HCT116 (cell line): ENCODE data around the gene TOPAZ1. TPM values are rescaled to one million over a fixed set of nuclear protein-coding genes. Genes with fewer than 3 reads are reported as not detected.

Source experiments
- ATAC-seq: fragments of 200-7000 bp; cut with Tn5 transposase; 2 replicates; pipeline ENCODE4 v1.9.1; 2020; ENCODE audit warnings: mild to moderate bottlenecking, moderate library complexity
- BruUV-seq: library from RNA; stranded (reverse); fragments of 400-500 nt; replicated peaks from 2 replicates; lab custom pipeline; 2021; lab: Mats Ljungman, UMichigan
- CTCF ChIA-PET: fragments of 300-600 bp; sonication (Branson Sonifier 250); formaldehyde crosslinking; loops from one replicate; lab custom pipeline; 2021; ENCODE audit warnings: antibody characterized with exemption; lab: Charles Lee
- POLR2A ChIA-PET: fragments of 300-600, 350-600 bp; sonication (Branson Sonifier 250); formaldehyde crosslinking; loops from one replicate; lab custom pipeline; 2021; ENCODE audit warnings: antibody characterized with exemption; lab: Charles Lee
- RAD21 ChIA-PET, 2 experiments: fragments of 300-600 bp; sonication (Branson Sonifier 250); formaldehyde crosslinking; loops; one replicate each; lab custom pipeline; 2023; ENCODE audit warnings: low total read pairs in 2 of 2; ENCODE audit not compliant: uncharacterized antibody in 2 of 2, unreplicated experiment in 2 of 2, low non-redundant PET in 1 of 2; lab: Charles Lee
- DNase-seq: peaks from one replicate; pipeline ENCODE4 v3.0.0-alpha.2; 2010; ENCODE audit warnings: low read depth, low spot score
- H2AFZ ChIP-seq: fragments of 200-600 bp; shearing (Covaris generic), sonication (generic); 2 replicates; pipeline ENCODE4 v1.6.1; 2017; ENCODE audit warnings: low read depth, mixed run types, mixed read lengths, antibody characterized with exemption, low read length; ENCODE audit not compliant: poor library complexity, severe bottlenecking
- H3K27ac ChIP-seq: 2 replicates; pipeline ENCODE4 v1.5.1; 2012; ENCODE audit warnings: low read depth, low read length
- H3K27me3 ChIP-seq: fragments of 200-600 bp; sonication (generic); 2 replicates; pipeline ENCODE4 v1.6.1; 2016; ENCODE audit warnings: mixed run types, low read length, mixed read lengths; ENCODE audit not compliant: insufficient read depth
- H3K36me3 ChIP-seq, 2 experiments: fragments of 200-500 bp in 1 of 2; fragments of 200-600 bp in 1 of 2; sonication (Bioruptor generic) in 1 of 2; sonication (generic) in 1 of 2; 2 replicates each; pipeline versions ENCODE4 v1.5.1 to v1.6.1; 2014 to 2016; ENCODE audit warnings: low read length in 2 of 2, inconsistent platforms in 1 of 2, mixed read lengths in 1 of 2, mixed run types in 1 of 2; ENCODE audit not compliant: insufficient read depth in 2 of 2, control insufficient read depth in 1 of 2
- H3K4me1 ChIP-seq, 2 experiments: fragments of 200-600 bp in 1 of 2; sonication (generic) in 1 of 2; 2 replicates each; pipeline versions ENCODE4 v1.5.1 to v1.6.1; 2012 to 2017; ENCODE audit warnings: low read length in 2 of 2, inconsistent platforms in 1 of 2, mild to moderate bottlenecking in 1 of 2, mixed read lengths in 1 of 2, mixed run types in 1 of 2, moderate library complexity in 1 of 2; ENCODE audit not compliant: insufficient read depth in 2 of 2, control insufficient read depth in 1 of 2
- H3K4me2 ChIP-seq: fragments of 200-600 bp; sonication (generic); 2 replicates; pipeline ENCODE4 v1.6.1; 2017; ENCODE audit warnings: mixed run types, low read length, mixed read lengths
- H3K4me3 ChIP-seq, 2 experiments: fragments of 200-600 bp in 1 of 2; sonication (generic) in 1 of 2; replicated peaks in 1 of 2; 2 replicates each; pipeline ENCODE4 v1.5.1; 2011 to 2016; ENCODE audit warnings: low read length in 2 of 2, control low read depth in 1 of 2, low read depth in 1 of 2, mild to moderate bottlenecking in 1 of 2, mixed read lengths in 1 of 2, mixed run types in 1 of 2
- H3K79me2 ChIP-seq: fragments of 200-600 bp; sonication (generic); 2 replicates; pipeline ENCODE4 v1.6.1; 2017; ENCODE audit warnings: mild to moderate bottlenecking, mixed run types, low read length, moderate library complexity, mixed read lengths; ENCODE audit not compliant: insufficient read depth
- H3K9ac ChIP-seq: fragments of 200-600 bp; sonication (generic); 2 replicates; pipeline ENCODE4 v1.6.1; 2016; ENCODE audit warnings: low read length, mixed read lengths
- H3K9me2 ChIP-seq: fragments of 200-600 bp; sonication (generic), shearing (Covaris generic); 2 replicates; pipeline ENCODE4 v1.6.1; 2017; ENCODE audit warnings: mixed run types, mild to moderate bottlenecking, moderate library complexity; ENCODE audit not compliant: insufficient read depth
- H3K9me3 ChIP-seq, 2 experiments: fragments of 200-500 bp in 1 of 2; fragments of 200-600 bp in 1 of 2; sonication (Bioruptor generic) in 1 of 2; sonication (generic) in 1 of 2; 2 replicates each; pipeline ENCODE4 v1.6.1; 2014 to 2017; ENCODE audit warnings: low read length in 2 of 2, mixed read lengths in 2 of 2, inconsistent platforms in 1 of 2, low read depth in 1 of 2, mild to moderate bottlenecking in 1 of 2, mixed run types in 1 of 2, moderate library complexity in 1 of 2; ENCODE audit not compliant: control insufficient read depth in 1 of 2, insufficient read depth in 1 of 2
- H4K20me1 ChIP-seq: fragments of 200-600 bp; sonication (generic), shearing (Covaris generic); 2 replicates; pipeline ENCODE4 v1.6.1; 2017; ENCODE audit warnings: mixed run types, mild to moderate bottlenecking, moderate library complexity; ENCODE audit not compliant: insufficient read depth
- CEBPB ChIP-seq: IDR thresholded peaks from 2 replicates; pipeline ENCODE4 v1.6.1; 2012; ENCODE audit warnings: low read depth
- EGR1 ChIP-seq: IDR thresholded peaks from 2 replicates; pipeline ENCODE4 v1.6.1; 2012; ENCODE audit warnings: low read depth
- ELF1 ChIP-seq: IDR thresholded peaks from 2 replicates; pipeline ENCODE4 v1.6.1; 2012; ENCODE audit warnings: low read depth, borderline replicate concordance
- EZH2 ChIP-seq: fragments of 200-600 bp; sonication (generic); IDR thresholded peaks from 2 replicates; pipeline ENCODE4 v1.6.1; 2017; ENCODE audit warnings: antibody characterized with exemption, mixed run types
- EZH2phosphoT487 ChIP-seq: fragments of 200-600 bp; IDR thresholded peaks from 2 replicates; pipeline ENCODE4 v1.6.1; 2018; ENCODE audit warnings: antibody characterized with exemption, borderline replicate concordance
- FOSL1 ChIP-seq: IDR thresholded peaks from 2 replicates; pipeline ENCODE4 v1.6.1; 2012; ENCODE audit warnings: low read depth
- JUND ChIP-seq: IDR thresholded peaks from 2 replicates; pipeline ENCODE4 v1.6.1; 2012
- POLR2A ChIP-seq: IDR thresholded peaks from 2 replicates; pipeline ENCODE4 v1.7.0; 2011; ENCODE audit warnings: borderline replicate concordance; ENCODE audit not compliant: insufficient read depth, insufficient read length; ENCODE audit errors: extremely low read depth
- RAD21 ChIP-seq: IDR thresholded peaks from 2 replicates; pipeline ENCODE4 v1.6.1; 2012; ENCODE audit warnings: low read depth, mild to moderate bottlenecking
- SIN3A ChIP-seq: IDR thresholded peaks from 2 replicates; pipeline ENCODE4 v1.6.1; 2012; ENCODE audit warnings: low read depth
- SP1 ChIP-seq: IDR thresholded peaks from 2 replicates; pipeline ENCODE4 v1.6.1; 2012; ENCODE audit warnings: low read depth
- SRF ChIP-seq: IDR thresholded peaks from 2 replicates; pipeline ENCODE4 v1.6.1; 2012; ENCODE audit warnings: low read depth
- TCF7L2 ChIP-seq: IDR thresholded peaks from 2 replicates; pipeline ENCODE4 v1.7.0; 2011; ENCODE audit warnings: borderline replicate concordance, inconsistent platforms; ENCODE audit not compliant: insufficient read depth, insufficient read length; ENCODE audit errors: extremely low read depth
- YY1 ChIP-seq: IDR thresholded peaks from 2 replicates; pipeline ENCODE4 v1.6.1; 2011; ENCODE audit warnings: low read length, low read depth, moderate library complexity, mild to moderate bottlenecking; ENCODE audit not compliant: insufficient replicate concordance; ENCODE audit errors: extremely low read depth
- ZFX ChIP-seq: fragments of 450-650 bp; IDR thresholded peaks from 2 replicates; pipeline ENCODE4 v1.6.1; 2017
- ZNF274 ChIP-seq: fragments of 200-500 bp; sonication (Bioruptor generic); IDR thresholded peaks from 2 replicates; pipeline ENCODE4 v1.6.1; 2014; ENCODE audit warnings: mild to moderate bottlenecking, low read depth, low read length, inconsistent platforms
- intact Hi-C: fragments of 100-400 bp; cut with micrococcal nuclease; formaldehyde crosslinking; loops from 2 replicates; pipeline ENCODE4 v1.10.0; 2022
- total RNA-seq: library from RNA; stranded (reverse); gene quantifications from one replicate; pipeline ENCODE4 v1.2.1, GENCODE V29; 2021; ENCODE audit not compliant: unreplicated experiment
- TF ChIP-seq, protein P1 (sequence below): IDR thresholded peaks from 2 replicates; pipeline ENCODE4 v1.6.1; 2012
- TF ChIP-seq, protein P2 (sequence below): IDR thresholded peaks from 2 replicates; pipeline ENCODE4 v1.6.1; 2011; ENCODE audit warnings: mild to moderate bottlenecking, low read length, moderate library complexity; ENCODE audit not compliant: insufficient replicate concordance; ENCODE audit errors: extremely low read depth
- TF ChIP-seq, protein P3 (sequence below): IDR thresholded peaks from 2 replicates; pipeline ENCODE4 v1.6.1; 2012
- TF ChIP-seq, protein P4 (sequence below), 3 experiments: fragments of 200-600 bp in 1 of 3; sonication (generic) in 1 of 3; IDR thresholded peaks in 2 of 3; conservative IDR thresholded peaks in 1 of 3; 2 replicates each; pipeline ENCODE4 v1.5.1; 2012 to 2017; ENCODE audit warnings: low read depth in 2 of 3, low read length in 2 of 3, antibody characterized with exemption in 1 of 3, borderline replicate concordance in 1 of 3, control low read depth in 1 of 3, mild to moderate bottlenecking in 1 of 3, mixed read lengths in 1 of 3, mixed run types in 1 of 3, moderate library complexity in 1 of 3; ENCODE audit not compliant: insufficient read depth in 1 of 3
- TF ChIP-seq, protein P5 (sequence below): IDR thresholded peaks from 2 replicates; pipeline ENCODE4 v1.6.1; 2012; ENCODE audit warnings: low read depth

The TOPAZ1 gene
- total RNA-seq, 1 experiment from 2014 or later, result not detected

DNA sequence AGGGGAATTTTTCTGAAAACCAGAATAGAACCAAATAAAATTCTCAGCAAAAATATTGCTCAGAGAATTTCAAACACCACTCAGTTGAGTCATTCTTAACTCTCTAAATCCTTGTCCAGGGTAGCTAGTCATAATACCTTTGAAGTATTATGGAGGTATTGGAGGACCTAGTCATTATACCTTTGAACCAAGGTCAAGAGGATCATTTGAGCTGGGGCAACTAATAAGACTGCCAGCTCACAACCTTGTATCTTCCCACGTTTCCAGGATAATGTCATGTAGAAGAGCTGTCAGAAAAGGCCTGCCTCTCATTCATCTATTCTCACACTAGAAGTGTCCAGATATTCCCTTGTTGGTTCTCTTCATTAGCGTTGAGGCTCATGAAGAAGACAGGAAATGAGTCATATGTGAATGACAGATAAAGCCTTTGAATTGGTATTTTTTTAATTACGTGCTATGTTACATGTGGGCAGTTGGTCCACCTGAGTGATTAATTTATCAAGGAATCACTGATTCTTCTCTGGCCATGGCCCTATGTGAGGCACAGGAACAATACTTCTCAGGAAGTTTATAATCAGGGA is 48.3 kb downstream of the TOPAZ1 start:
- Histone ChIP-seq H3K4me1 (peaks cover 0 to 24% of the 10 kb centered on the region in 2 experiments; a peak in 2 of 4 replicates), H3K9me3 (no peaks in the 10 kb centered on the region), H3K27ac (no peak overlapping the region), H2AFZ (peak overlapping the region; percentile 46), H3K4me2 (peak overlapping the region; percentile 48), H3K27me3 (no peaks in the 10 kb centered on the region), H3K9ac (no peak overlapping the region), H3K4me3 (no peak overlapping the region), H3K79me2 (no peaks in the 10 kb centered on the region), H4K20me1 (no peaks in the 10 kb centered on the region), H3K9me2 (no peaks in the 10 kb centered on the region), H3K36me3 (no peaks in the 10 kb centered on the region)
- DNase-seq (peak; percentile 52), ATAC-seq (peak; percentile 74)
- ChIA-PET CTCF (no interaction called here), RAD21 (no interaction called here), POLR2A (no interaction called here)
- intact Hi-C loops, result no loop called here
- no TSS peak for BruUV-seq
- TF ChIP-seq ELF1, result no peak
- TF ChIP-seq EZH2phosphoT487, result no peak
- TF ChIP-seq, protein P1, sequence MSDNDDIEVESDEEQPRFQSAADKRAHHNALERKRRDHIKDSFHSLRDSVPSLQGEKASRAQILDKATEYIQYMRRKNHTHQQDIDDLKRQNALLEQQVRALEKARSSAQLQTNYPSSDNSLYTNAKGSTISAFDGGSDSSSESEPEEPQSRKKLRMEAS, result peak; percentile 23
- TF ChIP-seq, protein P2, sequence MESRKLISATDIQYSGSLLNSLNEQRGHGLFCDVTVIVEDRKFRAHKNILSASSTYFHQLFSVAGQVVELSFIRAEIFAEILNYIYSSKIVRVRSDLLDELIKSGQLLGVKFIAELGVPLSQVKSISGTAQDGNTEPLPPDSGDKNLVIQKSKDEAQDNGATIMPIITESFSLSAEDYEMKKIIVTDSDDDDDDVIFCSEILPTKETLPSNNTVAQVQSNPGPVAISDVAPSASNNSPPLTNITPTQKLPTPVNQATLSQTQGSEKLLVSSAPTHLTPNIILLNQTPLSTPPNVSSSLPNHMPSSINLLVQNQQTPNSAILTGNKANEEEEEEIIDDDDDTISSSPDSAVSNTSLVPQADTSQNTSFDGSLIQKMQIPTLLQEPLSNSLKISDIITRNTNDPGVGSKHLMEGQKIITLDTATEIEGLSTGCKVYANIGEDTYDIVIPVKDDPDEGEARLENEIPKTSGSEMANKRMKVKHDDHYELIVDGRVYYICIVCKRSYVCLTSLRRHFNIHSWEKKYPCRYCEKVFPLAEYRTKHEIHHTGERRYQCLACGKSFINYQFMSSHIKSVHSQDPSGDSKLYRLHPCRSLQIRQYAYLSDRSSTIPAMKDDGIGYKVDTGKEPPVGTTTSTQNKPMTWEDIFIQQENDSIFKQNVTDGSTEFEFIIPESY, result no peak
- no peak for TF ChIP-seq ZNF274
- peak; percentile 74 for TF ChIP-seq JUND
- TF ChIP-seq POLR2A, result no peak
- no peak; the same call in 1 of the 2 replicates for TF ChIP-seq EGR1
- TF ChIP-seq, protein P3, sequence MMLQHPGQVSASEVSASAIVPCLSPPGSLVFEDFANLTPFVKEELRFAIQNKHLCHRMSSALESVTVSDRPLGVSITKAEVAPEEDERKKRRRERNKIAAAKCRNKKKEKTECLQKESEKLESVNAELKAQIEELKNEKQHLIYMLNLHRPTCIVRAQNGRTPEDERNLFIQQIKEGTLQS, result no peak
- peak; percentile 58 for TF ChIP-seq SP1
- TF ChIP-seq YY1, result no peak
- TF ChIP-seq, protein P4, sequence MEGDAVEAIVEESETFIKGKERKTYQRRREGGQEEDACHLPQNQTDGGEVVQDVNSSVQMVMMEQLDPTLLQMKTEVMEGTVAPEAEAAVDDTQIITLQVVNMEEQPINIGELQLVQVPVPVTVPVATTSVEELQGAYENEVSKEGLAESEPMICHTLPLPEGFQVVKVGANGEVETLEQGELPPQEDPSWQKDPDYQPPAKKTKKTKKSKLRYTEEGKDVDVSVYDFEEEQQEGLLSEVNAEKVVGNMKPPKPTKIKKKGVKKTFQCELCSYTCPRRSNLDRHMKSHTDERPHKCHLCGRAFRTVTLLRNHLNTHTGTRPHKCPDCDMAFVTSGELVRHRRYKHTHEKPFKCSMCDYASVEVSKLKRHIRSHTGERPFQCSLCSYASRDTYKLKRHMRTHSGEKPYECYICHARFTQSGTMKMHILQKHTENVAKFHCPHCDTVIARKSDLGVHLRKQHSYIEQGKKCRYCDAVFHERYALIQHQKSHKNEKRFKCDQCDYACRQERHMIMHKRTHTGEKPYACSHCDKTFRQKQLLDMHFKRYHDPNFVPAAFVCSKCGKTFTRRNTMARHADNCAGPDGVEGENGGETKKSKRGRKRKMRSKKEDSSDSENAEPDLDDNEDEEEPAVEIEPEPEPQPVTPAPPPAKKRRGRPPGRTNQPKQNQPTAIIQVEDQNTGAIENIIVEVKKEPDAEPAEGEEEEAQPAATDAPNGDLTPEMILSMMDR (IDR thresholded peaks at IDR 0.05 in 2 of 3, conservative IDR thresholded peaks at IDR 0.05 in 1 of 3; ENCODE audit: borderline replicate concordance in 1 of 3, insufficient read depth in 1 of 3, low read depth in 2 of 3, low read length in 2 of 3), result no peak
- TF ChIP-seq, protein P5, sequence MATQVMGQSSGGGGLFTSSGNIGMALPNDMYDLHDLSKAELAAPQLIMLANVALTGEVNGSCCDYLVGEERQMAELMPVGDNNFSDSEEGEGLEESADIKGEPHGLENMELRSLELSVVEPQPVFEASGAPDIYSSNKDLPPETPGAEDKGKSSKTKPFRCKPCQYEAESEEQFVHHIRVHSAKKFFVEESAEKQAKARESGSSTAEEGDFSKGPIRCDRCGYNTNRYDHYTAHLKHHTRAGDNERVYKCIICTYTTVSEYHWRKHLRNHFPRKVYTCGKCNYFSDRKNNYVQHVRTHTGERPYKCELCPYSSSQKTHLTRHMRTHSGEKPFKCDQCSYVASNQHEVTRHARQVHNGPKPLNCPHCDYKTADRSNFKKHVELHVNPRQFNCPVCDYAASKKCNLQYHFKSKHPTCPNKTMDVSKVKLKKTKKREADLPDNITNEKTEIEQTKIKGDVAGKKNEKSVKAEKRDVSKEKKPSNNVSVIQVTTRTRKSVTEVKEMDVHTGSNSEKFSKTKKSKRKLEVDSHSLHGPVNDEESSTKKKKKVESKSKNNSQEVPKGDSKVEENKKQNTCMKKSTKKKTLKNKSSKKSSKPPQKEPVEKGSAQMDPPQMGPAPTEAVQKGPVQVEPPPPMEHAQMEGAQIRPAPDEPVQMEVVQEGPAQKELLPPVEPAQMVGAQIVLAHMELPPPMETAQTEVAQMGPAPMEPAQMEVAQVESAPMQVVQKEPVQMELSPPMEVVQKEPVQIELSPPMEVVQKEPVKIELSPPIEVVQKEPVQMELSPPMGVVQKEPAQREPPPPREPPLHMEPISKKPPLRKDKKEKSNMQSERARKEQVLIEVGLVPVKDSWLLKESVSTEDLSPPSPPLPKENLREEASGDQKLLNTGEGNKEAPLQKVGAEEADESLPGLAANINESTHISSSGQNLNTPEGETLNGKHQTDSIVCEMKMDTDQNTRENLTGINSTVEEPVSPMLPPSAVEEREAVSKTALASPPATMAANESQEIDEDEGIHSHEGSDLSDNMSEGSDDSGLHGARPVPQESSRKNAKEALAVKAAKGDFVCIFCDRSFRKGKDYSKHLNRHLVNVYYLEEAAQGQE, result no peak
- TF ChIP-seq ZFX, result no peak
- no peak for TF ChIP-seq SIN3A
- peak; percentile 75 for TF ChIP-seq FOSL1
- no peak for TF ChIP-seq SRF
- peak; percentile 11; the same call in 1 of the 2 replicates for TF ChIP-seq CEBPB
- no peak for TF ChIP-seq EZH2
- peak; percentile 52 for TF ChIP-seq TCF7L2
- no peak for TF ChIP-seq RAD21
